HG03103 (cell line): Measurements from ENCODE around the gene SLC36A1.
A peak's percentile ranks its signal among the peaks of the same experiment; 100 is the strongest.

Experiments used
- ATAC-seq: cut with Tn5 transposase; IDR thresholded peaks from one replicate; pipeline ENCODE4 v1.9.1; 2021; ENCODE audit warnings: low read depth; ENCODE audit not compliant: unreplicated experiment

The SLC36A1 gene

DNA sequence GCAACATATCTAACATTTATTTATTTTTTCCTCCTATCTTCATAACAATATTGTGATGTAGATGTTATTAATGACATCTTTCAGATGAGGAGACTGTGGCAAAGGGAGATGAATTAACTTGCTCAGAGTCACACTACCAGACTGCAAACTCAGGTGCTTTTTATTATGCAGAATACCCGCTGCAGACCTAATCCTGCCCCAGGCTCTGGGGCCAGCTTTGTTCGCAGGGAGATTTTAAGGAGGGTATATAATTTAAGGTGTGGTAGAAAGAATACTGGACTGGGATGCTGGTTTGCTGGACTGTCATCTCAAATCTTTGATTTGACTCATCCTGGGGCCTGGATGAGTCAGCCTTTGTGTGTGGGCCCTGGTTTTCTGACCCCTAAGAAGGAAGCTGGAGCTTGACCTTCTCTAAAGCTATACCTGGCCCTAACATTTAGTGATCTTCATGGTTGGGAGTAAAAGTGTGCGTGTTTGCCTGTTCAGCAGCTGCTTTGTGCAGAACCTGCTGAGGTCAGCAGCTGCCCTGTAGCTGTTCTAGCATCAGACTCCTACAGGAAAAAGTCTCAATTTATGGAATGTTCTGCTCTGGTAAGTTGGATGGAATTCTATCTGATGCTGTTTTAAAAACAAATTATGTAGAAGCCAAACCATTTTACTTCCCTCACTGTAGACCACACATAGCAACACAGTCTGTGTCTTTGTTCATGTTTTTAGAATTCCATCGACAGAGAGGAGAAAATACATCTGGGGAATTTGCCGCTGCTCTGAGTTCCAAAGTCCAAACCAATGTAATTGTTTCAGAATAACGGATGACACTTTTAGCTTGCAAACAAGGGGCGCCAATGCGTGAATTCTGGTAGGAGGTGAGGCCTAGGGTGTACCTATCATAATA, 4.5 kb downstream of the SLC36A1 start:
- peak; percentile 44 for ATAC-seq

DNA sequence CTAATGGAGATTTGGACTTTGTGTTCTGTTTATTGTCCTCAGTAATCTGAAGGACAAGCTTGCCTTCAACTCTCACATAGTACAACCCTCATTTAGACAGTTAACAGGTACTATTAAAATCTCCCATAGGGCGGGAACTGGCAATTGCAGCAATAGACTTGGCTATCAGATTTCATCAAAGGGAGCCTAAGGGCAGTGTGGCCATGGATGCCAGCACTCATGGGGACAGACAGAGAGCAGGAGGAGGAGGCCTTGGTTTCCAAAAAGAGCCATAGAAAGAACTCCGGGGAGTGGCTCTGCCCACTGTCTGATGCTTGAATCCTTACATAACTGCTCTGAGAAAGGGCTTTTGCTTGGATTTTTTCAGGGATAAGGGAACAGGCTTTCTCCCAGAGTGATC, 6.8 kb downstream of the SLC36A1 start:
- no peak for ATAC-seq

DNA sequence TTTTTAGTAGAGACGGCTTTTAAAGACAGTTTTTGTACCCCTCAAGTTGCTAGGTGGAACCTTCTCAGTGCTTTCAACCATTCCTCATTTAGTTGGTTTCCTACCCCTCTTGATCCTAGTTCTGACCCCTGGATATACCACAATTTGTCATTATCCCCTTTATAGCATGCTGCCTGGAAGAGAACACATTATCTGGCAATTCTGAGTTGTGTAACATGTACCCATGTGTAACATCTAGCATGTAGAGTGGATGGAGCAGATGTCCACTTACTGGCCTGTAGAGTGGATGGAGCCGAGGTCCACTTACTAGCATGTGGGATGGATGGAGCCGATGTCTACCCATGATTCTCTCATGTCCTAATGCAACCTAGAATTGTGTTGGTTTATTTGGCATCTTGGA, 7.5 kb downstream of the SLC36A1 start:
- ATAC-seq = no peak

DNA sequence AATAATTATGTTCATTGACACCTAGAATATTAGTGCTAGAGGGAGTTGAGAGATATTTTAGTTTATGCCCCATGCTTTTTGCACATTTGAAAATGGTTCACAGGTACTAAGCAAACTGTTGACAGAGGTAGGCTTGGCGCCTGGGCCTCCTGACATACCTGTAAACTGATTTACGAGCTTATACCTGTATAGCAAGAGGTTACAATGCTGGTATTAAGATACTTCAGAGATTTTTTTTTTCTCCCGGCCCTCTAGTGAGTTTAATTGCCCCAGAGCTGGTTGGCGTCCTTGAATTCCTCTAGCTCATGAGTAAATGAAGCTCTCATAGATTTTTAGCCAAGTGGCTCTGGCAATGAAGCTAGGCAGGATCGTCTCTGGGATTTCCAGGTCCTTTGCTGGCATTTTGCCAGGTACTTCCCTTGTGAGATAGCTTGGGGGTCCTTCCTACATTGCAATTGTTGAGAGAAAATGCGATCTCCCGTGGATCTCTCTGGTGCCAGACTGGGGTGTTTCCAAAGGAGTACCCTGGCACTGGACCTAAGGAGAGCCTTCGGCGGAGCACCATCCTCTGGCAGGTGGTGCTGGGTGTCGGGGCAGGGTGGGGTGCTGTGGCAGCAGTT, 9.0 kb downstream of the SLC36A1 start:
- no peak for ATAC-seq

DNA sequence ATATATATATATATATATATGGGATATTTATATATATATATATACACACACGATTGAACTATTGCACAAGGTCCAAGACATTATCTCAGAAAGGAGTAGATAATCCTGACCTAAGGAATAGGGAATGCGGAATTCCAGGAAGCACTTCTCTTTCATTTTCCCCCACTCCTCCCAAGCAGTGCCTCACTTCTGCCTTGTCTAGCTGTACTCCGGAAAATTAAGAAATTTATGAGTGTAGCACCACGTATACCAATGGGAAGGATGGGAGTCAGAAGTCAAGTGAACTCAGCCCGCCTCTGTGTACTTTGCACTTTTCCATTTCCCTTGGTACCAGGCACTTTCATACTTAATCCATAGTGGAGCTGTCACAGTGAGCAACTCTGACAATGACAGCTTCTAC, 10.9 kb downstream of the SLC36A1 start:
- no peak for ATAC-seq

DNA sequence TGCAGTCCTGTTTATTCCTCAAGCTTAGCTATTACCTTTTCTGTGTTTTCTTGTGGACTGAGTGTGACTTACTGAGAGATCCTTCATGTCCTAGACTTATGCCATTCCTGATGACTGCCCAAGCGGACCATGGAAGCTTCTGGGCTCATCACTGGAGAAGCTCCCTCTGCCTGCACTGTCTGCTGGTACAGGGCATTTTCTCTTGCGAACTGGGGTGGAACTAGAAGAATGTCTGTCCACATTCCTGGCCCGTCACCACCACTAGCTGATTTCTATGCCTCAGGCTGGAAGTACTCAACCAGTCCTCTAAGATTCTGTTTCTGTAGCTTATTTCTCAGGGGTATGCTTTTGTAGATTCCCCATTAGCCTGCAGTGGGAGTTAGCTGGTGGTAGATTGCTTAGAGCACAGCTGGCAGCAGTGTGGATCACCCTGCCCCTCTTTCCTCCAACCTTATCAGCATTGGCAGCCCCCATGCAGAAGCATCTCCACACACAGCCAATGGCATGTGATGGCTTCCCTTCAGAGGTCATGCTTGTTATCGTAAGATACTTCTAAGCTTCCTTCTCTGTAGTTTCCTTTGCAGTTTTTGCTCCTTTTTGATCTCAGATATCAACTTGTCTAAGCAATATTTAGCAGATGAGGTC, 12.4 kb downstream of the SLC36A1 start:
- no peak for ATAC-seq

DNA sequence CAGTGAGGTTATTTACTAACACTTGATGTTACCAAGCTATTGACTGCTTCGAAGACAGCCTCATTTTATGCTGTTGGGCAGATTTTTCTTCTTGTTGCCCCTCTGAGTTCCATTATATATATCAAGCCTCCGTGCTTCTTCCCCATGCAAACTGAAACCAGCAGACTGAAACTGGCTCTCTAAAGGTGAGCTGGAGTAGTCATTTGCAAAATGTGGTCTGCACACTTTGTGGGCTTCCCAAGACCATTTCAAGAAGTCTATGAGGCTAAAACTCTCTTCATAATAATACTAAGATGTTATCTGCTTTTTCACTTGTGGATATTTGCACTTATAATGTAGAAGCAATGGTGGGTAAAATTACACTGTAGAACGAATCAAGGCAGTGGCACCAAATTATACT, 13.9 kb downstream of the SLC36A1 start:
- ATAC-seq = peak; percentile 98

DNA sequence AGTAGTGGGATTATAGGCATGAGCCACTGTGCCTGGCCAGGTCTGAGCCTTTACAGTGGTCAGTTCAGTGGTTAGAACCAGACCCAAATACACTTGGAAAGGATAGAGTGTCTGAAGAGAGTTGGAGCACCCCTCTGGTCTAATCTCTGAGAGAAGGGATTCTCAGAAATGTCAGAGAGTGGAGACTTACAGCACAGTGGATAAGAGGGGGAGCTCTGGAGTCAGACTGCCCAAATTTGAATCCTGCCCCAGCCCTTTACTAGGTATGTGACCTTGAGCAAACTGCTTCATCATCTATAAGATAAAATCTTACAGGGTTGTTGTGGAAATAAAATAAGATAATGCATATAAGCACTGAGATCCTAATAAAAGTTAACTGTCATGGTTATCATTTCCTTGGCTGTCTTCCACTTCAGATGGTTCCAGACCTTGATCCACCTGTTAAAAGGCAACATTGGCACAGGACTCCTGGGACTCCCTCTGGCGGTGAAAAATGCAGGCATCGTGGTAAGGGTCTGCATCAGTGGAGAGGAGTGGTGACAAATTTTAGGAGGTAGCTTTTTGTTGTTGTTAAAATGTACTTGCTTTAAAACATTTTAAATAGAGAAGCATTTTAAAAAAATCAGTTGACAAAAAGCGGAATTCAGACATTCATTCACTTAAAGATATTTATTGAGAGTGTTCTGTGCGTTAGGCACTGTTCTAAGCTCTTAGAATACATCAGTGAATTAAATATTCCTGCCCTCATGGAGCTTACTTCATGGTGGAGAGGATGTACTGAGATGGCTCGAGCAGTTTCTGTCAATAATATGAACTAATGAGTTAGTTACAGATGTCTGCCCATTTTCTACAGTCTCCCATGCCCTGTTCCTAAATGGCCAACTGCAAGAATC, 16.0 kb downstream of the SLC36A1 start:
- ATAC-seq = no peak

DNA sequence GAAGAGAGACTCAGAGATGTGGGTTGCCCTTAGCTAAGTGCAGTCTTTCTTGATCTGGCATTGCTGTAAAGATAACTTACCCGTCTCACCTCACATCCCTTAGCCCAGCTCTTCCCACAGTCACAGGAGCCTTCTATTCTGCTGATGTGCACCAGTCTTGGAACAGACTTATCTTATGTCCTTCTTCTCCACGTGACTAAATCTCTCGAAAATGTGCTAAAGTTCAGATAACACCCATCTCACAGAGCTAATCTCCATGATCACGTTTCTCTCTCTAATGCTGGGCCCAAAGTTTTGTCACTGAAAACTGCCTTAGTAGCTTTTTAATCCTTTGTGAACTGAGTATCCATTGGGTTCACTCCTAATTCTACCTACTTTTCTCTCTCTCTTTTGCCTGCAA, 16.7 kb downstream of the SLC36A1 start:
- ATAC-seq = no peak

DNA sequence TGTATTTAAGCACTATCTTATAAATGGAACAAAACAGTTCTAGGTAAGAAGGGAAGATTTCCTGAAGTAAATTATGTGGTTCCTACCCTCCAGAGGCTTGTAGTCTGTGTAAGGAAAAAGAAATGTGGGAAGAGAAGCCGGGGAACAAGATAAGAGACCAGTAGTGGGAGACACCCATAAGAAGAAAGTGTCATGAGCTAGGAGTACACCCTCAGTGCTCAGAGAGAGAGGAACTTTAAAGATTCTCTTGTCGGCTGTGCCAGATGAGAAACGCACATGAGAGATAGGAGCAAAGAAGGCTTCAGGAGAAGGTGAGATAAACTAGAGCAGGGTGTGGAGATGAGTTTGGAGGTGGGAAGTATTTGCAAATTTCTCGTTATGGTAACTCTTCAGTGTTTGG, 18.1 kb downstream of the SLC36A1 start:
- ATAC-seq = no peak

DNA sequence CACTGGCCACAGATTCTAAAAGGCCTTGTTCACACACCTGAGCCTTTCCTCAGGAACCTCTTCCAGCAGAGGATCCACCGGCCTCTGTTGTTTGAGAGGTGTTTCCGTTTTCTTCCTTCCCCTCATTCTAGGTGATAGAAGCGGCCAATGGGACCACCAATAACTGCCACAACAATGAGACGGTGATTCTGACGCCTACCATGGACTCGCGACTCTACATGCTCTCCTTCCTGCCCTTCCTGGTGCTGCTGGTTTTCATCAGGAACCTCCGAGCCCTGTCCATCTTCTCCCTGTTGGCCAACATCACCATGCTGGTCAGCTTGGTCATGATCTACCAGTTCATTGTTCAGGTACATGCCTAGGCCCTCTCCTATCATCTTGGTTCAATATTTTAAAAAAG, 20.2 kb downstream of the SLC36A1 start:
- ATAC-seq = no peak

DNA sequence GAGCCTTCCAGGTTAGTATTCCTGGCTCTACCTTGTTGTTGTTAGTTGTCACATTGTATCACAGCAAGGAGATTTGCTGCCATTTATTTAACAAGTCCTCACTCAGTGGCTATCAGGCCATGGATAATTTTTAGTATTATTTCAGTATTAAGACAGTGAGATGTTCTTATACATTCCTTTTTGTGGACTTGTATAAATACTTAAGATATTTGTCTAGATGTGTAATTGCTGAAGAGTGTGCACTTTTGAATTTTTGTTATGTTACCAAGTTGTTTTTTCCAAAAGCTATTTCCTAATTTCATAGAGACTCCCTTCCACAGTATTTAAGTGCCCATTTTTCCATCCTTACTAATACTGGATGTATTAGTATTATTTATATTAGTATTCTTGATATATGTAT, 22.0 kb downstream of the SLC36A1 start:
- no peak for ATAC-seq

DNA sequence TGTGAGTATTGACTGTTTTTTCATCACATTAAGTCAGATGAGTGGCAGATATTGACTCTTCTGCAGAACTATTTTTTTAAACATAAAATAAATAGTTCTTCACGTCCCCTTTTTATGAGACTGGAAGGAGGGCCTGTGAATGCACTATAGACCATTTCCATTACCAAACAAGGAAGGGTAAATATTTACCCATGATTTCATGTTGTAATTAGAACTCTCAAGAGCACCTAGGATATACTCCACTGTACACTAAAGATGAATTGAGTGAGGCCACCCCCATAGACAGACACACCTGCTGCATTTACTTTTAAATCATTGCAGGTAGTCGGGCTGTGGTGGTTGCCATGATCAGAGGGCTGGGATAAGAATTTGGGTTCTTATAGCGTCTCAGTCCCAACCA, 22.6 kb downstream of the SLC36A1 start:
- no peak for ATAC-seq

DNA sequence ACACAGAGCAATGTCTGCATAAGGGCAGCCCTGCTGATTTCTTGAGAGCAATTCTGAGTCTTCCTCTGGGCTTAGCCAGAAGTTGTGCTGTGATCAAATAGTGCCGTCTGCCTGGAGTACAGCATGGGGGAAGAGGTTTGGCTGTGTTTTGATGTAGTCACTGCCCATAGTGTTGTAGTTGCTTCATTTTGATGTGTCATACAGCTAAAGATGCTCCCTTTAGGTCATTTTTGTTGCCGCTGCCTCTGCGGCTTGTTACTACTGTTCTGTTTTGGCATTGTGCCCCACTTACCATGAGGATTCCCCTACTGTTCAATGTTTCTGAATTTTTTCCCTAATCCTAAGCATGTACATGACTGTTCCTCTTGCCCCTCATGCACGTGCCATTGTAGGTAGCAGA, 23.0 kb downstream of the SLC36A1 start:
- no peak for ATAC-seq

DNA sequence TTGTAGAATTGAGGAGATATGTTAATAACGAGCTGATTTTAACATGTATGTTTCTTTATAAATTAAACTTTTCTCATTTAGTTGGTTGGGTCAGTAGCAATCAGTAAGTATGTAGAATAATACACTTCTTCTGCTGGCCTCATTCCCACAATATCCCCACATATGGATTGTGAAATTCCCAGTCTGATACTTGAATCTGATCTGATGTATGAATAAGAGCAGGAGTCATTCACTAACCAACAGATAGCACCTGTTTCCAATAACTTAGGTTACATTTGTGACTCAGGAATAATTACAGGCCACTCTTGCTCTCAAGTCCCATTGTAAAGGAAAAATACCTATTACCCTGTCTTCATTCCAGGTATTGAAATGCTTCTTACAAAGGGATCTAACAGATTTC, 23.9 kb downstream of the SLC36A1 start:
- no peak for ATAC-seq

DNA sequence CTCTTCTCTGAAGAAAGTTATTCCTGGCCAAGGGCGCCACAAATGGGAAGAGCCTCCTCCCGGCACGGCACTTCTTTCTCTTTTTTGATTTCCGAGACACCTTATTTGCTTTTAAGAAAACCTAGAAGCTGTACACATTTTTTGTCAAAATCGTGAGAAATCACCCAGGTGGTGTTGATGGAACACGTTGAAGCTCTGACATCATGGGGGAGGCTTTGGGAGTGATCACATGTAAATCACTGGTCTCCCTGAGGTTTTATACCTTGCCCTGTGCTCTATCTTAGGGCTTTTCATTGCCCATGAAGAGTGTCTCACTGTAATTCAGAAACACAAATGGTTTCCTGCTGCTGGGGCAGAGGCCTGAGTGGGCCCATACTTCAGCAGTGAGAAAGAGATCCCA, 27.4 kb downstream of the SLC36A1 start:
- ATAC-seq = no peak

DNA sequence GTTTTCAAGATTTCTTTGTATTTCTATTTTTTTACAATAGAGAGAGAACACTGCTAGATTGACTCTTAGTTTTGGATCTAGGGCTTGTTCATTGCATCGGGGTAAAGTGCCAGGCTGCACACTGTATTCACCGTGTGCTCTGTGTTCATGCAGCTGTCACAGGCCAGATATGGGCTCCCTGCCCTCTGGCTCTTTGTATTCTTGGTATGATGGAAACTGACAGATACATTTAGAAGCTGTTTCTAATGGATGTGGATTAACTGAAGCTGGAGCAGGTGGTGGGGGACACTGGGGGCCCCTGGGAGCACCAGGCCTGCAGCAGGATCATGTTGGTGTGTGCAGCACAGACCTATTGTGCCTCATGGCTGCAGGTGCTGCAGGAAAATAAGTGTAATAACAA, 28.0 kb downstream of the SLC36A1 start:
- no peak for ATAC-seq

DNA sequence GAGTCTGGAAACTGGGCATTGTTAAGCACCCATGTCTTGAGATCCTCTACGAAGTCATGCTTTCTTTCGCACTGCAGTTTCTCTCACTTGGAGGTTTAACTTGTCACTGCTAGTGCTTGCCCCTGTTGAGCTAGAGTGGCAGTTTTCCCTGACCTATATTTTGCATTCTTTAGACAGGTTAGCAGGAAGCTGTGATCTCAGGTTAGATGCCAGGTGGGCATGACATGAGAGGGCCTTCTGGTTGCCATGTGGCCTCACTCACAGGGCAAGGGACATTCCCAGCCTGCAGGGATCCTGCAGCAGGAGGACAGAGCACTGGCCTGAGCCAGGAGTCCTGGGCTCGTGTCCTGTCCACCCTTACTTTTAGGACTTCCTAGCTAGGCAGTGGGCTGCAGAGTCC, 28.6 kb downstream of the SLC36A1 start:
- ATAC-seq = no peak

DNA sequence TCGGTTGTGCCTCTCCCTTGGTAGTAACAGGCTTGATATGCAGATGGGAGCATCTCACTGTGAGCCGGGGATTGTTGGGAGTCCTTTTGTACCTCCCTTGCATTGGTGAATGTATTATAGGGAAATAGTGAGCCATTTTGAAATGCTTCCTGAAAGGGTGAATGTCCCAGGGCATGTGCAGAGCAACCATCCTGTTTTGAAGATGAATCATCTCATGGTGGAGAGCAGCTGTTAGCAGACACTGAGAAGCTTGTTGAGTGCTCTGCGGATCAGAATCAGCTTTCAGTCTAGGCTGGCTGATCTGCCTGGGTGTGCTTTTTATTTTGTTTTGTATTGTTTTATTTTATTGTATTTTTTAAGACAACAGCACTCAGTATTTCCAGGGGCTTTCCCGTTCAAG, 29.7 kb downstream of the SLC36A1 start:
- no peak for ATAC-seq

DNA sequence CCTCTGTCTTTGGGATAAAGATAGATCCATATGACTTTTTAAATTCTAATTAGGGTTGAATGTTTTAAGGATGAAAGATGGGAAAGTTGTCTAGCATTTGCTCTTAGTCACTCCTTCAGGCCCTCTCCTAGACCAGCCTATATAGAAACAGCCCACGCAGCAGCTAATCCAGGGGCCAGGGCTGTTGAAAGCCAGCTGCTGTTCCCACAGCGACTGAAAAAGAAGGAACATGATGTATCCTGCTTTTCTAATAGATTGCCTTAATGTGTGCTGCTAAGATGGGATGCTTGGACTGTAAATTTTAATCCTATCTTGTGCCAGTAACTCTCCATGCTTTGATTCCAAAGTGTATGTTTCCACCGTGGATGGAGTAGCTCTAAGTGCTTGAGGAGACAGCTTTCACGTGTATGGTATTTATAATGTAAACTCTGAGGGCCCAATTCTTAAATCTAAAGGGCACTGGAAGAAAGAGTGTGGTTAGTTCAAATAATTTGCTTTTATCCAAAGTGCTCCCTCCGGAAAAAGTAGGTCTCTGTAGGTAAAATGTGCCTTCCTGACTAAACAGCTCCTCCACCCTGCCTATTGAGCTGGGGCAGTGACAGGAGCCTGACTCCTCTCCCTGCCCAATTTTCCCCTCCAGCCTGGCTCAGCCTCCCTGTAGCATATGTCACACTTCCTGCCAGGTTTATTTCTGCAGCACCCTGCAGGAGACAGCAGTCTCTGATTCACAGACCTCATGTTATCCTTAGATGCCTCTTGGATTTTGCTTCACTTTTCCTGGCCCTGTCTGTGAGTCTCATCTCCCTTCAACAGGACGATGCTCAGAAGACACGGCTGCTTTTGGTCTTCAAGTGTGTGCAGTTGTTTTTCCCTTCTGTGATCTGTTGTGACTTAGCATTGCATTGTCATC, 33.2 kb downstream of the SLC36A1 start:
- no peak for ATAC-seq
